ENCODE data around the gene FAM13B.

The FAM13B gene

DNA sequence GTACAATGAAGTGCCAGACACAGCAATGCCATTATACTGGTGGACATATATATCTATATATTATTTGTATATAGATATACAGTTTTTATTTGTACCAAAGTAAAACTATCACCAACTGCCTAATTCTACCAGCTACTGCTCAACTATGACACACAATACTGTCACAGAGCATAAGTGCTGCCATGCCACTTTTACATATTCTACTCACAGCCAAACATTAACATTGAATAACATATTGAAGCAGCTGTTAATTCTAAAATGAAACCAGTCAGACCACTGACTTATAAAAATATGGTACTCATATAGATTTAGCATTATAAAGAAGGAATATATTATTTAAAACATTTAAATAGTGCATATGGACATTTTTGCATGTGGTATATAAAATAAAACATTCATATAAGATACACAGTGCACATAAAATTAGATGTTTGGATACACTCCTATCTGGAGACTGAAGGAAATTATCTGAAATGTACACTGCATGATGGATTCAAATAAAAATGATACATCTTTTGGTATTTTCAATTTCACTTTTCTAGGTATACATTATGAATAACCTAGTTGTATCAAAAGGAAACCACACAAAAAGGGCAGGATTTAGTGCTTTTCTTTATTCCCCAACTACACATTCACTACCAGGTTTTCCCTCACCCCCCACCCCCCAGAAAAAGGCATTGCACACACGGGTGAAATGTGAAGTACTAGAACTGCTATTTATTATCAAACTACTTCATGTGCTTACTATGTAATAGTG lies 94.7 kb downstream of the FAM13B start:
- peaks cover 42% of the 10 kb centered on the region for H3K36me3 ChIP-seq (replicated peaks)
- H3K27me3 ChIP-seq (replicated peaks): no peaks in the 10 kb centered on the region
- no peak overlapping the region for H3K27ac ChIP-seq
- in situ Hi-C loops (cut with HindIII; ENCODE audit: low pct_ligation_motif_present, low sequenced_read_pairs): no loop called here
- no peak for DNase-seq
- TF ChIP-seq, protein P1, sequence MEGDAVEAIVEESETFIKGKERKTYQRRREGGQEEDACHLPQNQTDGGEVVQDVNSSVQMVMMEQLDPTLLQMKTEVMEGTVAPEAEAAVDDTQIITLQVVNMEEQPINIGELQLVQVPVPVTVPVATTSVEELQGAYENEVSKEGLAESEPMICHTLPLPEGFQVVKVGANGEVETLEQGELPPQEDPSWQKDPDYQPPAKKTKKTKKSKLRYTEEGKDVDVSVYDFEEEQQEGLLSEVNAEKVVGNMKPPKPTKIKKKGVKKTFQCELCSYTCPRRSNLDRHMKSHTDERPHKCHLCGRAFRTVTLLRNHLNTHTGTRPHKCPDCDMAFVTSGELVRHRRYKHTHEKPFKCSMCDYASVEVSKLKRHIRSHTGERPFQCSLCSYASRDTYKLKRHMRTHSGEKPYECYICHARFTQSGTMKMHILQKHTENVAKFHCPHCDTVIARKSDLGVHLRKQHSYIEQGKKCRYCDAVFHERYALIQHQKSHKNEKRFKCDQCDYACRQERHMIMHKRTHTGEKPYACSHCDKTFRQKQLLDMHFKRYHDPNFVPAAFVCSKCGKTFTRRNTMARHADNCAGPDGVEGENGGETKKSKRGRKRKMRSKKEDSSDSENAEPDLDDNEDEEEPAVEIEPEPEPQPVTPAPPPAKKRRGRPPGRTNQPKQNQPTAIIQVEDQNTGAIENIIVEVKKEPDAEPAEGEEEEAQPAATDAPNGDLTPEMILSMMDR (IDR thresholded peaks at IDR 0.05; ENCODE audit: low read depth, low read length, missing control alignments): no peak
- no peak overlapping the region for H3K4me3 ChIP-seq (ENCODE audit: low read depth, low read length)

DNA sequence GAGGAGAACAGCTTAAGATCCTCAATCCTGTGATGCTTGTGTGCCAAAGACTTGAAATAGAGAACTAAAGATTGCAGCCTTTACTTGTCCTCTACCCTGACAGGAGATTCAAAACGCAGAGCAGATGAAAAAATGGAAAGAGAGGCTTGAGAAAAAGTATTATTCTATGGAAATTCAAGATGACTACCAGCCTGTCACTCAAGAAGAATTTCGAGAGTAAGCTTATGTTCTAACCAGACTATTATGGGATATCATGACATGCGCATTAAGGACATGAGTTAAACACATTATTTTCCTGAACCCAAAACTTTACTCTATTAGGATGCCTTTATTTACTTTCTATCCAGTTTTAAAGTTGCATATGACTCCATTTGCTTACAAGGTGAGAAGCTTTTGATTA lies 97.2 kb downstream of the FAM13B start:
- in situ Hi-C loops (cut with HindIII; ENCODE audit: low pct_ligation_motif_present, low sequenced_read_pairs): no loop called here
- TF ChIP-seq, protein P1 (IDR thresholded peaks at IDR 0.05; ENCODE audit: low read depth, low read length, missing control alignments): no peak
- H3K36me3 ChIP-seq (replicated peaks): peaks cover 21% of the 10 kb centered on the region
- no peak overlapping the region for H3K4me3 ChIP-seq (ENCODE audit: low read depth, low read length)
- no peak for DNase-seq
- no peak overlapping the region for H3K27ac ChIP-seq
- H3K27me3 ChIP-seq (replicated peaks): no peaks in the 10 kb centered on the region

DNA sequence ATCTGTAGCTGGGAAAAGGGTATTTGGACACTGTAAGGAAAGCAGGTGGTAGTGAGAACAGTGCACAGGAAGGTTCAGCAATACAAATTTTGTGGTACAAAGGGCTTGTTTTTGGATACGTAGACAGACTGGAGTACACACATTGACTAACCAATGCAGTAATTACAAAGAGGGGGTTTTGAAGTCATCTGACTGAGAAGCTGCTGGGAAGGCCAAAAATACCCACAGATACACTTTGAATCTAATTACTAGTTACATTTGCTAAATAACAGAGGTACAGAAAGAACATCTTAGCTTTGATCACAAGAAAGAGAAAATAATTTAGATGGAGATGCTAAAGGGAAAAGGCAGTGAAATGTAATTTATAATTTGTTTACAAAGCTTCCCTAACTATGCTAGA lies 97.7 kb downstream of the FAM13B start:
- TF ChIP-seq, protein P1 (IDR thresholded peaks at IDR 0.05; ENCODE audit: low read depth, low read length, missing control alignments): no peak
- in situ Hi-C loops (cut with HindIII; ENCODE audit: low pct_ligation_motif_present, low sequenced_read_pairs): no loop called here
- no peak for DNase-seq
- Histone ChIP-seq H3K27me3 (replicated peaks) (no peaks in the 10 kb centered on the region), H3K36me3 (replicated peaks) (peaks cover 17% of the 10 kb centered on the region), H3K4me3 (ENCODE audit: low read depth, low read length) (no peak overlapping the region), H3K27ac (no peak overlapping the region)

DNA sequence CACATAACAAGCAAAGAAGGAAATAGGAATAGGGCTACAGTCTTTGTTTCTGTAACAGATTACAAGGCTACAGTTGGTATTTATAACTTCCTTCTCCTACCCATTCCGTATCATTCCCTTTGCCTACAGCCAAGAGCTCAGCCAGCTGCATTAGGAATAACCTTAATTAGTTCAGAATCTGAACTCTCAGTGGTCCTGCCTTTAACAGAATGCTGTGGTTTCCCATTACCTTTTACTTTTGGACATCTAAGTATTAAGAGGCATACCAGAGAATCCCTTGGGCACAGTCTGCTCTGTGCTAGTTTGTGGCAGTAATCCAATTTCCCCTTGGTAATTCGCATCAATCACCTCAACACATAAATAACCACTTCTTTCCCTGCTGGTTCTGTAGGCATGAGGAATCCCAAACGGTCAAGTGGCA lies 99.4 kb downstream of the FAM13B start:
- TF ChIP-seq, protein P1 (IDR thresholded peaks at IDR 0.05; ENCODE audit: low read depth, low read length, missing control alignments): no peak
- Histone ChIP-seq H3K4me3 (ENCODE audit: low read depth, low read length) (no peak overlapping the region), H3K36me3 (replicated peaks) (peaks cover 7% of the 10 kb centered on the region), H3K27ac (no peak overlapping the region), H3K27me3 (replicated peaks) (no peaks in the 10 kb centered on the region)
- in situ Hi-C loops (cut with HindIII; ENCODE audit: low pct_ligation_motif_present, low sequenced_read_pairs): no loop called here
- no peak for DNase-seq

DNA sequence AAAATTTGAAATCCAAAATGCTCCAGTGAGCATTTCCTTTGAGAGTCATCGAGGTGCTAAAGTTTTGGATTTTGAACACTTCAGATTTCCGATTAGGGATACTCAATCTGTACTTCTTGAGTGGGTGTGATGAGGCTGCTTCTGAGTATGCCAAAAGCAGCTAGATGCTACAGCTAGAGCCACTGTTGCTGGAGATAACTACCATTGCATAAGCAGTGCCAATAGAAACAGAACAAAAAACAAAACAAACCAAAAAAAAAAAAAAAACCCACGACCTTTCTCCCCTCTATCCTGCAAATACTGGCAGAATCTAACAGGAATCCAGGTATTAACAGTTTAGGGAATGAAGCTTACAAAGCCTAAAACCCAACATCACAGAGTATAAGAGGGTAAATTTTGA lies 100.1 kb downstream of the FAM13B start:
- Histone ChIP-seq H3K36me3 (replicated peaks) (peaks cover 7% of the 10 kb centered on the region), H3K27me3 (replicated peaks) (no peaks in the 10 kb centered on the region), H3K4me3 (ENCODE audit: low read depth, low read length) (no peak overlapping the region), H3K27ac (no peak overlapping the region)
- in situ Hi-C loops (cut with HindIII; ENCODE audit: low pct_ligation_motif_present, low sequenced_read_pairs): no loop called here
- TF ChIP-seq, protein P1 (IDR thresholded peaks at IDR 0.05; ENCODE audit: low read depth, low read length, missing control alignments): no peak
- DNase-seq: no peak

DNA sequence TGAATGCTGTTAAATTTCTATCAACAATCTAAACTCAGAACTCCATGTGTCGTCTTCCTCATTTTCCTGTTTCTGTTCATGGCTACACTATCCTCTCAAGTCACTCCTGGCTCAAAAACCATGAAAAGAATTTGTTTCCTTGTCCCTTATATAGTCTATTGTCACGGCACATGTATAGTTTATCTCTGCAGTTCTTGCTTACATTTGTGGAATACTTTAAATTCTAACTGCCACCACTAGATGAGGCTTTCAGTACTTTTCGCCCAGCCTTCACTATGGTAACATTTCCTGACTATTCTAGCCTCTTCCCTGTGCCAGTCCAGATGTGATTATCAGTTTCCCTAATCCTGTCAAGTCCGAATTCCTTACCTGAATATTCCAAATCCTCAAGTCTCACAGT lies 109.0 kb downstream of the FAM13B start:
- Histone ChIP-seq H3K36me3 (replicated peaks) (no peaks in the 10 kb centered on the region), H3K4me3 (ENCODE audit: low read depth, low read length) (no peak overlapping the region), H3K27me3 (replicated peaks) (no peaks in the 10 kb centered on the region), H3K27ac (no peak overlapping the region)
- TF ChIP-seq, protein P1 (IDR thresholded peaks at IDR 0.05; ENCODE audit: low read depth, low read length, missing control alignments): peak; percentile 14
- in situ Hi-C loops (cut with HindIII; ENCODE audit: low pct_ligation_motif_present, low sequenced_read_pairs): no loop called here
- DNase-seq: no peak

Data from brain microvascular endothelial cell (primary cell).